GM23338 (cell line): ENCODE results near the gene MYO5B. TPM values are rescaled to one million over a fixed set of nuclear protein-coding genes. Genes with fewer than 3 reads are reported as not detected.

Experiments used
- ATAC-seq: fragments of 200-7000 bp; cut with Tn5 transposase; 3 replicates; pipeline ENCODE4 v1.9.1; 2020
- DNase-seq: peaks from one replicate; pipeline ENCODE4 v3.0.0-alpha.2; 2015; ENCODE audit warnings: low spot score
- H2AFZ ChIP-seq: fragments of 200-600 bp; sonication (generic); 2 replicates; pipeline ENCODE4 v1.8.0; 2016; ENCODE audit warnings: antibody characterized with exemption, mild to moderate bottlenecking, moderate library complexity
- H3F3A ChIP-seq: fragments of 200-600 bp; sonication (generic); replicated peaks from 2 replicates; pipeline ENCODE4 v1.8.0; 2017; ENCODE audit warnings: antibody characterized with exemption, mixed run types, low read depth
- H3K27ac ChIP-seq: fragments of 200-600 bp; sonication (generic); 2 replicates; pipeline ENCODE4 v1.6.1; 2016; ENCODE audit warnings: low read depth
- H3K27me3 ChIP-seq: fragments of 200-600 bp; sonication (generic); 2 replicates; pipeline ENCODE4 v1.8.0; 2016; ENCODE audit warnings: mild to moderate bottlenecking, mixed run types, moderate library complexity; ENCODE audit not compliant: insufficient read depth
- H3K36me3 ChIP-seq: fragments of 200-600 bp; sonication (generic); 2 replicates; pipeline ENCODE4 v1.8.0; 2016; ENCODE audit warnings: mild to moderate bottlenecking; ENCODE audit not compliant: insufficient read depth
- H3K4me1 ChIP-seq: fragments of 200-600 bp; sonication (generic); 2 replicates; pipeline ENCODE4 v1.8.0; 2016; ENCODE audit warnings: mild to moderate bottlenecking, moderate library complexity; ENCODE audit not compliant: insufficient read depth
- H3K4me2 ChIP-seq: fragments of 200-600 bp; sonication (generic); 2 replicates; pipeline ENCODE4 v1.7.1; 2017; ENCODE audit warnings: mixed run types
- H3K4me3 ChIP-seq: fragments of 200-600 bp; sonication (generic); 2 replicates; pipeline ENCODE4 v1.6.1; 2016; ENCODE audit warnings: mixed run types
- H3K79me2 ChIP-seq: fragments of 200-600 bp; sonication (generic); replicated peaks from 2 replicates; pipeline ENCODE4 v1.8.0; 2017; ENCODE audit warnings: mild to moderate bottlenecking; ENCODE audit not compliant: insufficient read depth
- H3K9me2 ChIP-seq: fragments of 200-600 bp; sonication (generic); 2 replicates; pipeline ENCODE4 v1.8.0; 2017; ENCODE audit not compliant: insufficient read depth
- H4K20me1 ChIP-seq: fragments of 200-600 bp; sonication (generic); replicated peaks from 2 replicates; pipeline ENCODE4 v1.8.0; 2017; ENCODE audit warnings: mild to moderate bottlenecking; ENCODE audit not compliant: insufficient read depth
- H3K27ac Mint-ChIP-seq: 2 replicates; pipeline ENCODE4 v1.8.0; 2020; ENCODE audit warnings: inconsistent platforms, mild to moderate bottlenecking, moderate library complexity, mixed read lengths
- H3K27me3 Mint-ChIP-seq: 3 replicates; pipeline ENCODE4 v1.8.0; 2022; ENCODE audit warnings: low read depth, mild to moderate bottlenecking, moderate library complexity, mixed read lengths, inconsistent platforms; ENCODE audit not compliant: insufficient read depth, poor library complexity
- H3K36me3 Mint-ChIP-seq: 3 replicates; pipeline ENCODE4 v1.8.0; 2021; ENCODE audit warnings: low read depth, mild to moderate bottlenecking, inconsistent platforms, moderate library complexity, mixed read lengths
- H3K4me1 Mint-ChIP-seq: 3 replicates; pipeline ENCODE4 v1.8.0; 2020; ENCODE audit warnings: mild to moderate bottlenecking, inconsistent platforms, mixed read lengths
- H3K4me3 Mint-ChIP-seq: 3 replicates; pipeline ENCODE4 v1.8.0; 2021; ENCODE audit warnings: moderate library complexity, mild to moderate bottlenecking, inconsistent platforms, mixed read lengths
- H3K9me3 Mint-ChIP-seq: 3 replicates; pipeline ENCODE4 v1.8.0; 2020; ENCODE audit warnings: moderate library complexity, mild to moderate bottlenecking, inconsistent platforms, mixed read lengths
- CREB1 ChIP-seq: fragments of 250-450 bp; sonication (Bioruptor Pico); IDR thresholded peaks from 2 replicates; pipeline ENCODE4 v1.5.0; 2020; ENCODE audit warnings: low read depth, mild to moderate bottlenecking, moderate library complexity
- EZH2 ChIP-seq: fragments of 200-600 bp; sonication (generic); IDR thresholded peaks from one replicate; pipeline ENCODE4 v1.8.0; 2017; ENCODE audit warnings: antibody characterized with exemption, mild to moderate bottlenecking, low read depth; ENCODE audit not compliant: unreplicated experiment
- EZH2phosphoT487 ChIP-seq: fragments of 200-600 bp; sonication (generic); IDR thresholded peaks from one replicate; pipeline ENCODE4 v1.8.1; 2018; ENCODE audit warnings: antibody characterized with exemption; ENCODE audit not compliant: unreplicated experiment
- JUNB ChIP-seq: IDR thresholded peaks from one replicate; pipeline ENCODE4 v1.6.1; 2016; ENCODE audit warnings: antibody characterized with exemption; ENCODE audit not compliant: unreplicated experiment
- NANOG ChIP-seq: IDR thresholded peaks from 2 replicates; pipeline ENCODE4 v1.6.1; 2016; ENCODE audit warnings: antibody characterized with exemption, borderline replicate concordance
- STAT1 ChIP-seq: IDR thresholded peaks from one replicate; pipeline ENCODE4 v1.6.1; 2016; ENCODE audit warnings: antibody characterized with exemption; ENCODE audit not compliant: unreplicated experiment
- ZNF114 ChIP-seq: fragments of 250-450 bp; sonication (Bioruptor Pico); IDR thresholded peaks from 2 replicates; pipeline ENCODE4 v1.5.0; 2020; ENCODE audit warnings: mild to moderate bottlenecking, moderate library complexity
- polyA plus RNA-seq: library from polyadenylated mRNA; unstranded; fragments of >200 nt; fragmentation: Nextera tagmentation; extraction: Ambion mirVana; gene quantifications from 2 replicates; pipeline ENCODE4 v1.2.1, GENCODE V29; 2016
- total RNA-seq: library from RNA; depleted of rRNA; stranded (reverse); fragments of >200 nt; shearing (Covaris generic); gene quantifications from 2 replicates; pipeline ENCODE4 v1.2.3, GENCODE V29; 2014
- TF ChIP-seq, protein P1 (sequence below): IDR thresholded peaks from 2 replicates; pipeline ENCODE4 v1.6.1; 2016; ENCODE audit warnings: antibody characterized with exemption
- TF ChIP-seq, protein P2 (sequence below), 2 experiments: fragments of 200-600 bp in 1 of 2; sonication (generic) in 1 of 2; conservative IDR thresholded peaks; 2 replicates each; pipeline versions ENCODE4 v1.5.1 to v1.6.1; 2016 to 2017; ENCODE audit warnings: antibody characterized with exemption in 2 of 2, low read depth in 2 of 2, mild to moderate bottlenecking in 2 of 2, moderate library complexity in 1 of 2
- TF ChIP-seq, protein P3 (sequence below): IDR thresholded peaks from one replicate; pipeline ENCODE4 v1.6.1; 2018; ENCODE audit warnings: antibody characterized with exemption; ENCODE audit not compliant: unreplicated experiment

MYO5B gene
- total and polyA plus RNA-seq, 2 experiments from 2014 or later: 3.2 to 19.1 TPM

DNA sequence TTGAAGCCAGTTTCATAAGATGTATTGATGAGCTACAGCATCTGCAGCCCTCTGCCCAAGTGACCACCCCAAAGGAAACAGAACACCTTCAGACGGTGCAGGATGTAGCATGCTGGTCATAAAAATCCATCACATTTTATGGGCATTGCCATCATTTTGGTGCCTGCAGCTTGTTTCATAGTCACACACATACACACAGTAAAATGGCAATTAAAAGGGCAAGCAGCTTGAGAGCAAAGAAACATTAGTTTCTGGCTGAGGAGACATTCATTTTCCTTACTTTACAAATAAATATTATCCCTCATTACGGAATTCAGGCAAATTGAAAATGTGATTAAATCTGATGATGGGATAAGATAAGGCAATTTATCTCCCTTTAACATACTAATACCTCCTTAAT lies 13.4 kb downstream of the MYO5B start (continued):
- TF ChIP-seq, protein P1, sequence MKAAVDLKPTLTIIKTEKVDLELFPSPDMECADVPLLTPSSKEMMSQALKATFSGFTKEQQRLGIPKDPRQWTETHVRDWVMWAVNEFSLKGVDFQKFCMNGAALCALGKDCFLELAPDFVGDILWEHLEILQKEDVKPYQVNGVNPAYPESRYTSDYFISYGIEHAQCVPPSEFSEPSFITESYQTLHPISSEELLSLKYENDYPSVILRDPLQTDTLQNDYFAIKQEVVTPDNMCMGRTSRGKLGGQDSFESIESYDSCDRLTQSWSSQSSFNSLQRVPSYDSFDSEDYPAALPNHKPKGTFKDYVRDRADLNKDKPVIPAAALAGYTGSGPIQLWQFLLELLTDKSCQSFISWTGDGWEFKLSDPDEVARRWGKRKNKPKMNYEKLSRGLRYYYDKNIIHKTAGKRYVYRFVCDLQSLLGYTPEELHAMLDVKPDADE: no peak
- TF ChIP-seq, protein P2, sequence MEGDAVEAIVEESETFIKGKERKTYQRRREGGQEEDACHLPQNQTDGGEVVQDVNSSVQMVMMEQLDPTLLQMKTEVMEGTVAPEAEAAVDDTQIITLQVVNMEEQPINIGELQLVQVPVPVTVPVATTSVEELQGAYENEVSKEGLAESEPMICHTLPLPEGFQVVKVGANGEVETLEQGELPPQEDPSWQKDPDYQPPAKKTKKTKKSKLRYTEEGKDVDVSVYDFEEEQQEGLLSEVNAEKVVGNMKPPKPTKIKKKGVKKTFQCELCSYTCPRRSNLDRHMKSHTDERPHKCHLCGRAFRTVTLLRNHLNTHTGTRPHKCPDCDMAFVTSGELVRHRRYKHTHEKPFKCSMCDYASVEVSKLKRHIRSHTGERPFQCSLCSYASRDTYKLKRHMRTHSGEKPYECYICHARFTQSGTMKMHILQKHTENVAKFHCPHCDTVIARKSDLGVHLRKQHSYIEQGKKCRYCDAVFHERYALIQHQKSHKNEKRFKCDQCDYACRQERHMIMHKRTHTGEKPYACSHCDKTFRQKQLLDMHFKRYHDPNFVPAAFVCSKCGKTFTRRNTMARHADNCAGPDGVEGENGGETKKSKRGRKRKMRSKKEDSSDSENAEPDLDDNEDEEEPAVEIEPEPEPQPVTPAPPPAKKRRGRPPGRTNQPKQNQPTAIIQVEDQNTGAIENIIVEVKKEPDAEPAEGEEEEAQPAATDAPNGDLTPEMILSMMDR (conservative IDR thresholded peaks at IDR 0.05; ENCODE audit: low read depth in 2 of 2): no peak
- TF ChIP-seq NANOG (no peak), EZH2 (no peak), EZH2phosphoT487 (no peak)

DNA sequence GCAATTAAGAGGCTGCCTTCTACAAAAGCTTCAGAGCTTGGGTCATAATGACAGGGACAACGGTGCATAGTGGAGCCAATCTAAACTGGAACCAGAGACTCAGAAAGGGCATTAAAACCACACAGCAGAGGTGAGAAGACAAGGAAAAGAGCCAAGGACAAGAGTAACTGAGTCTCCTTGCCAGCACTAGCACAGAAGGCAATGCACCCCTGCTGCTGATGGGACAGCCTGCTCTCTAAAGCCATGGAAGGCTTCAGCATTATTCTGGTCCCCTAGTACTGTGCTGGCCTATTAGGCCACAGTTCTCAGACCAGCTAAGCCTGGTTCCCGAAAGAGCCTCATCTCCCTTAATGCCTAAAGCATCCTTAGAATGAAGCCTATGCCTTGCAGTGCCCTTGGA lies 15.5 kb downstream of the MYO5B start:
- H4K20me1 ChIP-seq: no peaks in the 10 kb centered on the region; the same call in 1 of the 2 replicates
- Mint-ChIP-seq H3K4me1 (peaks cover 22% of the 10 kb centered on the region; the same call in 2 of the 3 replicates), H3K27me3 (peaks cover 2% of the 10 kb centered on the region), H3K4me3 (no peak overlapping the region), H3K9me3 (no peaks in the 10 kb centered on the region), H3K36me3 (no peaks in the 10 kb centered on the region), H3K27ac (no peak overlapping the region)
- H3K27ac ChIP-seq: no peak overlapping the region
- no peak overlapping the region for H2AFZ ChIP-seq
- no peak for TF ChIP-seq CREB1 (CRISPR knock-in tag)
- TF ChIP-seq JUNB: no peak
- TF ChIP-seq EZH2phosphoT487: no peak
- no peak overlapping the region for H3K4me3 ChIP-seq
- H3K27me3 ChIP-seq: no peaks in the 10 kb centered on the region
- no peaks in the 10 kb centered on the region for H3K36me3 ChIP-seq
- no peaks in the 10 kb centered on the region for H3K79me2 ChIP-seq
- no peak overlapping the region for H3K4me2 ChIP-seq
- DNase-seq (no peak), ATAC-seq (no peak)
- H3K9me2 ChIP-seq: peaks cover 4% of the 10 kb centered on the region; the same call in 1 of the 2 replicates
- H3F3A ChIP-seq: no peaks in the 10 kb centered on the region
- peaks cover 3% of the 10 kb centered on the region; the same call in 1 of the 2 replicates for H3K4me1 ChIP-seq

DNA sequence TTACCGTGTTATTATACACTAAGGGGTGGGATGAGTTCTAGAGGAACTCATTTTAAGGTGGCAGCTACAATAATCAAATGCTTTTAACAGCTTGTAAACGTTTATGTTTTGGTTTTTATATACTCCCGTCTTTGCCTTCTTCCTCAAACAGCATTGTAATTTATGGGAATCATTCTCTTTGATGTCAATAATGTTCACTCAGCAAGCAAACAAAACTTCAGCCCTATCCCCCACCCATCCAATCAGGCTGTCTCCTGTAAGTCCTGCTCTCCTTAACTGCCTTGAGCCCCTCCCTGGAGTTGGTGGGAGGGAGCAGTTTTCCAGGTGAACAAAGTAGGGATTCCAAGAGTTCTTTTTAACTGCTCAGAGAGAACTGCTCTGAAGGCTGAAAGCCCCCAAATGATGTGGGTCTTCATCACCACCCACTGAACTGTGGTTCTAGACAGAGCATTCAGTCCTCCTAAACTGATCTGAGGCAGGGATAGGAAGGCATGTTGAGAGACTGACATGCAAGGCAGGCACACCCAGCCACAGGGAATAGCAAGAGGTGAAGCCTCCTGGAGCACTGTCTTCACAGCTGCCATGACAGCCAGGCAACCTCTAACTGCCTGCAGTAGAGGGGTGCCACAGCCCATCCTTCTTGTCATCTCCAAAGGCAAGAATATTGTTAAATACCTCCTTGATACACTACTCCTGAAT lies 17.5 kb downstream of the MYO5B start:
- Histone ChIP-seq H3K27me3 (no peaks in the 10 kb centered on the region), H4K20me1 (no peaks in the 10 kb centered on the region), H3F3A (no peaks in the 10 kb centered on the region), H3K4me3 (no peak overlapping the region), H3K79me2 (no peaks in the 10 kb centered on the region), H3K9me2 (peaks cover 4% of the 10 kb centered on the region; the same call in 1 of the 2 replicates), H3K4me2 (no peak overlapping the region), H3K36me3 (no peaks in the 10 kb centered on the region), H3K27ac (no peak overlapping the region), H3K4me1 (no peaks in the 10 kb centered on the region), H2AFZ (no peak overlapping the region)
- DNase-seq: peak; percentile 8
- H3K36me3 Mint-ChIP-seq: no peaks in the 10 kb centered on the region
- no peak overlapping the region for H3K27ac Mint-ChIP-seq
- H3K27me3 Mint-ChIP-seq: peaks cover 2% of the 10 kb centered on the region
- peaks cover 10% of the 10 kb centered on the region; the same call in 2 of the 3 replicates for H3K4me1 Mint-ChIP-seq
- peak; percentile 70 for ATAC-seq
- H3K9me3 Mint-ChIP-seq: no peaks in the 10 kb centered on the region
- H3K4me3 Mint-ChIP-seq: no peak overlapping the region
- no peak for TF ChIP-seq STAT1
- TF ChIP-seq, protein P2 (conservative IDR thresholded peaks at IDR 0.05; ENCODE audit: low read depth in 2 of 2): no peak
- no peak for TF ChIP-seq ZNF114 (CRISPR knock-in tag)
- no peak for TF ChIP-seq NANOG
- TF ChIP-seq, protein P3, sequence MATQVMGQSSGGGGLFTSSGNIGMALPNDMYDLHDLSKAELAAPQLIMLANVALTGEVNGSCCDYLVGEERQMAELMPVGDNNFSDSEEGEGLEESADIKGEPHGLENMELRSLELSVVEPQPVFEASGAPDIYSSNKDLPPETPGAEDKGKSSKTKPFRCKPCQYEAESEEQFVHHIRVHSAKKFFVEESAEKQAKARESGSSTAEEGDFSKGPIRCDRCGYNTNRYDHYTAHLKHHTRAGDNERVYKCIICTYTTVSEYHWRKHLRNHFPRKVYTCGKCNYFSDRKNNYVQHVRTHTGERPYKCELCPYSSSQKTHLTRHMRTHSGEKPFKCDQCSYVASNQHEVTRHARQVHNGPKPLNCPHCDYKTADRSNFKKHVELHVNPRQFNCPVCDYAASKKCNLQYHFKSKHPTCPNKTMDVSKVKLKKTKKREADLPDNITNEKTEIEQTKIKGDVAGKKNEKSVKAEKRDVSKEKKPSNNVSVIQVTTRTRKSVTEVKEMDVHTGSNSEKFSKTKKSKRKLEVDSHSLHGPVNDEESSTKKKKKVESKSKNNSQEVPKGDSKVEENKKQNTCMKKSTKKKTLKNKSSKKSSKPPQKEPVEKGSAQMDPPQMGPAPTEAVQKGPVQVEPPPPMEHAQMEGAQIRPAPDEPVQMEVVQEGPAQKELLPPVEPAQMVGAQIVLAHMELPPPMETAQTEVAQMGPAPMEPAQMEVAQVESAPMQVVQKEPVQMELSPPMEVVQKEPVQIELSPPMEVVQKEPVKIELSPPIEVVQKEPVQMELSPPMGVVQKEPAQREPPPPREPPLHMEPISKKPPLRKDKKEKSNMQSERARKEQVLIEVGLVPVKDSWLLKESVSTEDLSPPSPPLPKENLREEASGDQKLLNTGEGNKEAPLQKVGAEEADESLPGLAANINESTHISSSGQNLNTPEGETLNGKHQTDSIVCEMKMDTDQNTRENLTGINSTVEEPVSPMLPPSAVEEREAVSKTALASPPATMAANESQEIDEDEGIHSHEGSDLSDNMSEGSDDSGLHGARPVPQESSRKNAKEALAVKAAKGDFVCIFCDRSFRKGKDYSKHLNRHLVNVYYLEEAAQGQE: no peak
- TF ChIP-seq CREB1 (CRISPR knock-in tag): no peak
